ENCODE measurements around the gene USP3. TPM values are rescaled to one million over a fixed set of nuclear protein-coding genes. Genes with fewer than 3 reads are reported as not detected.
A peak's percentile ranks its signal among the peaks of the same experiment; 100 is the strongest.

USP3 gene
- total and polyA plus RNA-seq, 10 donors = 29.5 to 136 (median 95.0) TPM

DNA sequence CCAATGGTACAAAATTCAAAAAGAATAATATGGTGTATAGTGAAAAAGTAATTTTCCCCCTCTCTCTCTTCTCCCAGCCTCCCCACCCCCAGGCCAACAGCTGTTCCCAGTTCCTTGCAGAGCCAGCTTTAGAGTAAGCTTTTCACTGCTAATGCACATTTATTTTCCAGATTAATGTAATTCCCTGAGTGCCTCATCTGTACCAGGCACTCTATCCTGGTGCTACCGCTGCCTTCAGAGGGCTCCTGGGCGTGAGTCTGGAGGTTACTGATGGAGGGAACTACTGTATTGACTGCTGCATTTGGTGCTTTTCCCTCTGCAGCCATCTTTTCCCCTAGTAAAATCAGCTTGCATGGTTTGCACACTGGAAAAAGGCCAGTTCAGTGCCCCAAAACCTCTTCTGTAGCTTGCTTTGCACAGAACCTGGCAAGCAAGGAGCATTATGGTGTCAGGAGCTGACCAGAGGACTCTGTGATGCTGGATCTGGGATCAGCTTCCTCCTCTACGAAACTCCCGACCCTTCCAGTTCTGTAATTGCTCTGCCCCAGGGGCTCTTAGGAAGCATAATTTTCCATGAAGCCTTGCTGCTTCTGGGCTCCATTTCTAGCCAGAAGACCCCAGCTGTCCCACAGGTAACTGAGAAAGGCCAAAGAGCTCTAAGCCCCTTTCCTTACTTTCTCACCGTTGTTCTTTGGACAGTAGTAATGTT, 8.5 kb upstream of the USP3 start:
- intact Hi-C loops (cut with DNase I; ENCODE audit: low total_unique reads) = no loop called here
- no peaks in the 10 kb centered on the region for H3K9me3 ChIP-seq
- peak overlapping the region in 5 of 8 donors; percentile 9 to 61 (median 32) for H3K4me3 ChIP-seq
- peak overlapping the region; percentile 18 to 100 (median 100) for H3K27ac ChIP-seq
- H3K27me3 ChIP-seq (replicated peaks in 1 of 7) = no peaks in the 10 kb centered on the region
- peaks cover 0 to 7% (median 0%) of the 10 kb centered on the region in 6 donors for H3K36me3 ChIP-seq
- WGBS, 5 donors = 85 to 92% (median 87%) methylated on average over 5 of the region's 5 CpGs
- DNase-seq = no peak
- TF ChIP-seq POLR2A (IDR thresholded peaks at IDR 0.05) (no peak), POLR2AphosphoS5 (IDR thresholded peaks at IDR 0.05) (no peak)
- TF ChIP-seq, protein P1, sequence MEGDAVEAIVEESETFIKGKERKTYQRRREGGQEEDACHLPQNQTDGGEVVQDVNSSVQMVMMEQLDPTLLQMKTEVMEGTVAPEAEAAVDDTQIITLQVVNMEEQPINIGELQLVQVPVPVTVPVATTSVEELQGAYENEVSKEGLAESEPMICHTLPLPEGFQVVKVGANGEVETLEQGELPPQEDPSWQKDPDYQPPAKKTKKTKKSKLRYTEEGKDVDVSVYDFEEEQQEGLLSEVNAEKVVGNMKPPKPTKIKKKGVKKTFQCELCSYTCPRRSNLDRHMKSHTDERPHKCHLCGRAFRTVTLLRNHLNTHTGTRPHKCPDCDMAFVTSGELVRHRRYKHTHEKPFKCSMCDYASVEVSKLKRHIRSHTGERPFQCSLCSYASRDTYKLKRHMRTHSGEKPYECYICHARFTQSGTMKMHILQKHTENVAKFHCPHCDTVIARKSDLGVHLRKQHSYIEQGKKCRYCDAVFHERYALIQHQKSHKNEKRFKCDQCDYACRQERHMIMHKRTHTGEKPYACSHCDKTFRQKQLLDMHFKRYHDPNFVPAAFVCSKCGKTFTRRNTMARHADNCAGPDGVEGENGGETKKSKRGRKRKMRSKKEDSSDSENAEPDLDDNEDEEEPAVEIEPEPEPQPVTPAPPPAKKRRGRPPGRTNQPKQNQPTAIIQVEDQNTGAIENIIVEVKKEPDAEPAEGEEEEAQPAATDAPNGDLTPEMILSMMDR (IDR thresholded peaks at IDR 0.05 in 8 of 11, conservative IDR thresholded peaks at IDR 0.05 in 3 of 11) = no peak
- H3K4me1 ChIP-seq = peaks cover 48 to 100% (median 97%) of the 10 kb centered on the region in 6 donors

DNA sequence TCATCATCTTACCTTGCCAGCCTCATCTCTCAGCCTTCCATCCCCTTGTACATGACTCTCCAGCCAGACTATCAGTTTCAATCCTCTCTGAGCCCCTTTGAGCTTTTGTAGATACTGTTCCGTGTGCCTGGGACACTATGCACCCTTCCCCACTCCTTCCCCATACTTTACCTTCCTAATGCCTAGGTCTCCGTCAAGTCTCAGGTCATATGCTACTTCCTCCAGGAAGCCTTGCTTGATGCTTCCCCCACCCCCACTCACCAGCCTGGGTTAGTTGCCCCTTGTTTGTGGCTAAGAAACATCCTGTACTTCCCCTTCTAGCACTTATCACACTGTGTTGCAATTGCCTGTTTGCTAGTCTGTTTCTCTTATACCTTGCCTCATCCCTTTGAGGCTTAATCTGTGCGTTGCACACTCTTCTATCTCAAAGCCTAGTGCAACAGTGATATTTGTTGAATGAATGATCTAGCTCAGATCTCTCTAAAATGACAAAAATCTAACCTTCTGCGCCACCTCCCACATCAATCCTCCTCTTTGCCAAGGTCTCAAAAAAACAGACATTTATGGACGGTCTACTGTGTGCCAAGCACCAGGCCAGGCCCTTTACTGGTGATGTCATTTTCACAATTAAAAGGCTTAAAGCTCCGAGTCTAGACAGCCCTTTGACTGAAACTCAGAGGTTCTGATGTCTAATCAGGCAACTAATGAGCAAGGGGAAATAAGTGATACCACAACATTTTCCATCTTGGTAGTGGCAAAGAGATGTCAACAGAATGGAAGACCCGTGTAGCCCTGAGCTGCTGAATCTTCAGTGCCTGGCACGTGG, 6.5 kb upstream of the USP3 start:
- H3K4me3 ChIP-seq = peak overlapping the region in 6 of 8 donors; percentile 1 to 61 (median 26)
- peak overlapping the region; percentile 67 to 100 (median 100) for H3K27ac ChIP-seq
- DNase-seq = peak; percentile 93
- no peaks in the 10 kb centered on the region for H3K9me3 ChIP-seq
- 26 to 40% (median 32%) methylated on average over 8 of the region's 8 CpGs for WGBS, 5 donors
- peaks cover 62 to 100% (median 97%) of the 10 kb centered on the region in 6 donors for H3K4me1 ChIP-seq
- no peaks in the 10 kb centered on the region for H3K27me3 ChIP-seq (replicated peaks in 1 of 7)
- TF ChIP-seq, protein P1 (IDR thresholded peaks at IDR 0.05 in 8 of 11, conservative IDR thresholded peaks at IDR 0.05 in 3 of 11) = peak in 1 of 11 experiments; percentile 17
- TF ChIP-seq POLR2AphosphoS5 (IDR thresholded peaks at IDR 0.05) (peak in 1 of 3 donors; percentile 93), POLR2A (IDR thresholded peaks at IDR 0.05) (peak in 2 of 3 donors; percentile 46 to 83)
- peaks cover 0 to 7% (median 0%) of the 10 kb centered on the region in 6 donors for H3K36me3 ChIP-seq
- intact Hi-C loops (cut with DNase I; ENCODE audit: low total_unique reads) = no loop called here

DNA sequence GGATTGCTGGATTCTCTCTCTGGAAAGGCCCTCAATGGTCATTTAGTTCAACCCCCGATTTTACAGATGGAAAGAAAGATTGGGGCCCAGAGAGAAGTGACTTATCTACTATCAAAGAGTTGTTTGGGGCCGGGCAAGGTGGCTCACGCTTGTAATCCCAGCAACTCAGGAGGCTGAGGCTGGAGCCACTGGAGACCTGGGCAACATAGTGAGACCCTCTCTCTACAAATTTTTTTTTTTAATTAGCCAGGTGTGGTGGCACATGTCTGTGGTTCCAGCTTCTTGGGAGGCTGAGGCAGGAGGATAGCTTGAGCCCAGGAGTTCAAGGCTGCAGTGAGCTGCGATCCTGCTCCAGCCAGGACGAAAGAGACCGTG, 5.2 kb upstream of the USP3 start:
- Histone ChIP-seq H3K9me3 (no peaks in the 10 kb centered on the region), H3K27me3 (replicated peaks in 1 of 7) (no peaks in the 10 kb centered on the region), H3K36me3 (no peaks in the 10 kb centered on the region), H3K4me1 (peaks cover 65 to 100% (median 94%) of the 10 kb centered on the region in 6 donors), H3K4me3 (peak overlapping the region in 1 of 8 donors; percentile 47), H3K27ac (peak overlapping the region; percentile 37 to 100 (median 100))
- TF ChIP-seq POLR2AphosphoS5 (IDR thresholded peaks at IDR 0.05) (no peak), POLR2A (IDR thresholded peaks at IDR 0.05) (no peak)
- TF ChIP-seq, protein P1 (IDR thresholded peaks at IDR 0.05 in 8 of 11, conservative IDR thresholded peaks at IDR 0.05 in 3 of 11) = no peak
- no peak for DNase-seq
- intact Hi-C loops (cut with DNase I; ENCODE audit: low total_unique reads) = no loop called here
- 93 to 96% (median 94%) methylated on average over 6 of the region's 6 CpGs for WGBS, 5 donors

DNA sequence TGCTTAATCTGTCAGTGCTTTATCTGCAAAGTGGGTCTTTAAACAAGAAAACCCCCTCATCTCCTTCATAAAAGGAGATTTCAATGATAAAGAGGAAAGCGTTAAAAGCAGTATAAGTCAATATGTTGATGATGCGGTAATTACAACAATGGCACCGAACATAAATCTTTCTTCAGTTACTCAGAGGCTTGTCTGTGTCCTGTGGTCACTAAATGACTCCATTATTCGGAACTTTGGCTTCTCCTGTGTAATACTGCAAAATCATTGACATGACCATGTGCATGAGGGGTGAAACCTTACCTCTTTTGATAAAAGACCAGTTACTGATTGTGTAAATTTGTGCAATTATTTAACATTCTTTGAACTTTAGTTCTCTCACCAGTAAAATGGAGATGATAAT, 4.8 kb upstream of the USP3 start:
- Histone ChIP-seq H3K9me3 (no peaks in the 10 kb centered on the region), H3K4me1 (peaks cover 63 to 95% (median 92%) of the 10 kb centered on the region in 6 donors), H3K27ac (peak overlapping the region; percentile 37 to 100 (median 100)), H3K27me3 (replicated peaks in 1 of 7) (no peaks in the 10 kb centered on the region), H3K36me3 (no peaks in the 10 kb centered on the region), H3K4me3 (peak overlapping the region in 1 of 8 donors; percentile 47)
- intact Hi-C loops (cut with DNase I; ENCODE audit: low total_unique reads) = no loop called here
- DNase-seq = no peak
- 87 to 98% (median 93%) methylated on average over 4 of the region's 4 CpGs for WGBS, 5 donors
- TF ChIP-seq POLR2AphosphoS5 (IDR thresholded peaks at IDR 0.05) = no peak
- no peak for TF ChIP-seq POLR2A (IDR thresholded peaks at IDR 0.05)
